Femur (tissue), 1 donor: ENCODE data around the gene CBFA2T3.
"Not testable (repeated sequence)": the region's sequence is repeated elsewhere in the genome, so short reads cannot be mapped to it uniquely, and the experiment has no call there.

Source experiments
- DNase-seq: peaks from one replicate; pipeline ENCODE4 v3.0.0-alpha.2; 2017

Gene CBFA2T3

GRCh38 chr16:88920618-88921590, 56.1 kb downstream of the CBFA2T3 start:
- DNase-seq = peak; percentile 93

GRCh38 chr16:88919936-88920335, 57.1 kb downstream of the CBFA2T3 start:
- no peak for DNase-seq

- not testable (repeated sequence) for DNase-seq
Observed at GRCh38 chr16:88918896-88919295, 58.1 kb downstream of the CBFA2T3 start.

- DNase-seq = no peak
Observed at GRCh38 chr16:88917915-88918627, 58.9 kb downstream of the CBFA2T3 start.

- DNase-seq = no peak
Observed at GRCh38 chr16:88917146-88917914, 59.7 kb downstream of the CBFA2T3 start.

- DNase-seq = no peak
Observed at GRCh38 chr16:88915639-88916327, 61.2 kb downstream of the CBFA2T3 start.

- peak; percentile 77 for DNase-seq
Observed at GRCh38 chr16:88914750-88915368, 62.1 kb downstream of the CBFA2T3 start.

- no peak for DNase-seq
Observed at GRCh38 chr16:88913870-88914269, 63.1 kb downstream of the CBFA2T3 start.

- DNase-seq = no peak
Observed at GRCh38 chr16:88913001-88913612, 63.9 kb downstream of the CBFA2T3 start.

- no peak for DNase-seq
Observed at GRCh38 chr16:88912556-88912955, 64.5 kb downstream of the CBFA2T3 start.

- no peak for DNase-seq
Observed at GRCh38 chr16:88911946-88912310, 65.1 kb downstream of the CBFA2T3 start.

GRCh38 chr16:88911136-88911945, 65.7 kb downstream of the CBFA2T3 start:
- DNase-seq = peak; percentile 52

- DNase-seq = peak; percentile 48
Observed at GRCh38 chr16:88910284-88911135, 66.5 kb downstream of the CBFA2T3 start.

GRCh38 chr16:88909431-88910210, 67.4 kb downstream of the CBFA2T3 start:
- DNase-seq = no peak

GRCh38 chr16:88908307-88908706, 68.7 kb downstream of the CBFA2T3 start:
- no peak for DNase-seq

GRCh38 chr16:88907768-88908167, 69.2 kb downstream of the CBFA2T3 start:
- DNase-seq = no peak

- no peak for DNase-seq
Observed at GRCh38 chr16:88906535-88907105, 70.4 kb downstream of the CBFA2T3 start.

GRCh38 chr16:88906020-88906419, 71.0 kb downstream of the CBFA2T3 start:
- no peak for DNase-seq
